Mucosa of rectum (tissue), 2 donors: ENCODE results near the gene ST8SIA3.

Source experiments
- H3K27ac ChIP-seq, 2 donors: one replicate each; pipeline ENCODE4 v1.7.0; 2013; ENCODE audit warnings: inconsistent platforms in 2 of 2, low read depth in 2 of 2, low read length in 2 of 2
- H3K27me3 ChIP-seq, 2 donors: one replicate each; pipeline ENCODE4 v1.7.0; 2013; ENCODE audit warnings: low read length in 2 of 2; ENCODE audit not compliant: control insufficient read depth in 2 of 2, insufficient read depth in 2 of 2
- H3K36me3 ChIP-seq, 2 donors: one replicate each; pipeline ENCODE4 v1.7.0; 2013; ENCODE audit warnings: low read length in 2 of 2; ENCODE audit not compliant: control insufficient read depth in 2 of 2, insufficient read depth in 2 of 2
- H3K4me1 ChIP-seq, 2 donors: one replicate each; pipeline ENCODE4 v1.7.0; 2013; ENCODE audit warnings: low read length in 2 of 2, mild to moderate bottlenecking in 1 of 2; ENCODE audit not compliant: control insufficient read depth in 2 of 2, insufficient read depth in 2 of 2
- H3K4me3 ChIP-seq, 2 donors: one replicate each; pipeline ENCODE4 v1.7.0; 2013; ENCODE audit warnings: low read length in 2 of 2
- H3K9ac ChIP-seq, 2 donors: one replicate each; pipeline ENCODE4 v1.7.0; 2013; ENCODE audit warnings: low read length in 2 of 2, low read depth in 1 of 2, mild to moderate bottlenecking in 1 of 2
- H3K9me3 ChIP-seq, 2 donors: one replicate each; pipeline ENCODE4 v1.7.0; 2013; ENCODE audit warnings: low read length in 2 of 2; ENCODE audit not compliant: control insufficient read depth in 2 of 2
- donor health status: healthy.
- donor health status: Normal muscosa, but diverticular disease.

The ST8SIA3 gene

DNA sequence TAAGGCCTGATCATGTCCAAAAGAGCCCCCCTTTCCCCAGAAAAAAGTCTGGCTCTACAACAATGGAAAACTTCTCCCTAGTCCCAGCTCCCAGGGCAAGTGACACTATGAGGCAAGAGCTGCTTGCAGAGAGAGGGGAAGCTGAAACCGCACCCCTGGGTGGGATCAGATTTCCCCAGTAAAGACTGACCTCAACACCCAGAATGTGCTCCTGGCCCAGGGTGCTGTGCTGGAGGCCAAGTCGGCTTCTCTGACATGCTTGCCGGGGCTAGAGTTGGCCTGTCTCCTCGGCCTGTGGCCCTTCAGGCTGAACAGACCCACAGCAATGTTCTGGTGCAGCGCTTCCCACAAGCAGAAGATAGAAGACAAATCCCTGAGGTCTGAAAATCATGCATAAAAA is 18.4 kb upstream of the ST8SIA3 start:
- no peaks in the 10 kb centered on the region for H3K4me1 ChIP-seq
- peaks cover 1 to 2% of the 10 kb centered on the region in 2 donors for H3K27me3 ChIP-seq
- H3K36me3 ChIP-seq, result no peaks in the 10 kb centered on the region
- H3K9me3 ChIP-seq, result no peaks in the 10 kb centered on the region
- H3K9ac ChIP-seq, result no peak overlapping the region
- H3K4me3 ChIP-seq, result no peak overlapping the region
- no peak overlapping the region for H3K27ac ChIP-seq

DNA sequence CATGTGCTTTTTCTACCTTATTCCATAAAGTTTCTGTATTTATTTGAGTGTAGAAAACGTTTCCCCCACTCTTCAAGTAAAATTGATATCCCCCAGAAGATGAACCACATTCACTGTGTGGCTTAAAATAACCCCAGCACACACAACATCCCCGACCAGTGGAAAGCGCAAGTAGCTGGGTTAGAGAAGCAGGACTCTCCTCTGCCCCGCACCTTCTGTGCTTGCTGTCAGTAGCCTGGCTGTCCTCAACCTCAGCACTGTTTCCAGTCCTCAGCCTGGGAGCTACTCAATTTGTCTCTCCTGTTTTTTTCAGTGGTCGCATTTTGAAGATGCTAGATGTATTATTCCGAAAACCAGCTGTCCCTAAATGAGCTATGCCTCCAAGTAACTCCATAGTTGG is 18.0 kb upstream of the ST8SIA3 start:
- H3K27me3 ChIP-seq, result peaks cover 0 to 1% of the 10 kb centered on the region in 2 donors
- H3K9ac ChIP-seq, result no peak overlapping the region
- no peaks in the 10 kb centered on the region for H3K4me1 ChIP-seq
- H3K9me3 ChIP-seq, result no peaks in the 10 kb centered on the region
- H3K27ac ChIP-seq, result no peak overlapping the region
- H3K36me3 ChIP-seq, result no peaks in the 10 kb centered on the region
- H3K4me3 ChIP-seq, result no peak overlapping the region

DNA sequence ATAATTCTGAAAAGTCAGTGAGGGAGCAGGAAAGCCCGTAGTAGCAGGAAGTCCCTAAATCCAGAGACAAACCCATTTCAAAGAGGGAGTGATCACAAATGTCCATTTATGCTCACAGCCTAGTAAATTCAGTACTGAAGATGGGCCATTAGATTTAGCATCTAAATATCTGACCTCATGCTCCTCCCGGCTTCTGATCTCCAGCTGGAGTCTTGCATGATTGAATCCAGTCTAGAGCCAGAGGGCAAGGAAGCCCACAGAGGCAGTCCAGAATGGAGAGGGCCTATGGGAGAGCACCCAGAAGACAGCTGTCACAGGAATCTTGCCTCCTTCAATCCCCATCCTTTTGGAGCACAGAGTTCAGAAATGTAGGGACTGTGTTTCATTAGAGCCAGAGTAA is 16.0 kb upstream of the ST8SIA3 start:
- Histone ChIP-seq H3K27me3 (peaks cover 0 to 1% of the 10 kb centered on the region in 2 donors), H3K9me3 (no peaks in the 10 kb centered on the region), H3K4me3 (no peak overlapping the region), H3K4me1 (no peaks in the 10 kb centered on the region), H3K27ac (no peak overlapping the region), H3K36me3 (no peaks in the 10 kb centered on the region), H3K9ac (no peak overlapping the region)

DNA sequence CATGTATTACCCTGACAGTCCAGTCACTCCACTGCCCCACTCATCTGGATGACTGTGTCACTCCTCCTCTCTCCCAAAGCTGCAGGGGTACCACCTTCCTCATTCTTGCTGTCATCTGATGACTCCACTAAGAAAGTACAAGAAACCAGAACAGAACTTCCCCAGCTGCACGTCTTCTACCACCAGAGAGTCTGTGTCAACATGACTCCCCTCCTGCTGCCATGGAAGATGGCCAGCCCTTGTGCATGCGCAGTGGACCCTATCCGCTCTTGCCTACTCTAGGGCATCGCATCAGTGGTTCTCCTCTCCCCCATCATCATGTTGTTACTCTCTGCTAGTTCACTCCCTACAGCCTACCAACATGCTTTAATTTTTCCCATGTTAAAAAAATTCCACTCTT is 14.5 kb upstream of the ST8SIA3 start:
- no peak overlapping the region for H3K27ac ChIP-seq
- H3K36me3 ChIP-seq, result no peaks in the 10 kb centered on the region
- H3K9me3 ChIP-seq, result no peaks in the 10 kb centered on the region
- no peak overlapping the region for H3K9ac ChIP-seq
- peaks cover 0 to 1% of the 10 kb centered on the region in 2 donors for H3K27me3 ChIP-seq
- no peaks in the 10 kb centered on the region for H3K4me1 ChIP-seq
- no peak overlapping the region for H3K4me3 ChIP-seq

DNA sequence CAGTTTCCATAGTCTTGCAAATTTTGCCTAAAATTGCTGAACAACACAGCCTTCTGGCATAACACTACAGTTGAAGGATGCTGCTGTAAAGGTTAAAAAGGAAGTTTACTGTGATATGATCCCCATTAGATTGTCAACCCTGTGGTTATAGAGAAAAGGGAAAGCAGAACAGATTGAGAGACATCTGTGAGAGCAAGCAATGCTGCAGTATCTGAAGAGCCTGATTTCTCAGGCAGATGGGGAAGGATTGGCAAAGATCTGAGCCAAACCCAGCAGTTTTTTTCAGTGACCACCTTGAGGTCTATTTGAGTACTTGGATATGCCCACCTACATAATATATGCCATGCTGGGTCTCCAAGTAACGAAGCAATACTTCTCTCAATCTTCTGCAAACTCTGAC is 8.5 kb upstream of the ST8SIA3 start:
- peaks cover 3% of the 10 kb centered on the region in 2 donors for H3K27me3 ChIP-seq
- no peaks in the 10 kb centered on the region for H3K36me3 ChIP-seq
- no peaks in the 10 kb centered on the region for H3K4me1 ChIP-seq
- H3K4me3 ChIP-seq, result no peak overlapping the region
- H3K9ac ChIP-seq, result no peak overlapping the region
- H3K9me3 ChIP-seq, result no peaks in the 10 kb centered on the region
- no peak overlapping the region for H3K27ac ChIP-seq

DNA sequence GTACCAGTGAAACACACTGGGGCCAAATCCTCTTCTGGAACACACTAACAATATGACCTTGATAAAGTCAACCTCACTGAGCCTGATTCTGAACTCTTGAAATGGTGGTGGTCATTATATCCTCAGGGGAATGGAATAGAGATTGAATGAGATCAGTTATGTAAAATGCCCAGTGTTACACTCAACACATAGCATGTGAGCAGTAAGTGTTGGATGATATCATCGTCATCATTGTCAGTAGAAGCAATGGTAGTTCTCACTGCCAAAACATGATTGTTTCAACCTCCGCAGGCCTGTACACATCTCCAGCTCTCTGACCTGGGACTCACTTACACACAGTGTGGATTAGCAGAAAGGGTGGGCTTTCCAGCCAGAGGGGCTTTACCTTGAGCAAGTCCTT is 5.5 kb upstream of the ST8SIA3 start:
- Histone ChIP-seq H3K9me3 (no peaks in the 10 kb centered on the region), H3K4me3 (no peak overlapping the region), H3K36me3 (no peaks in the 10 kb centered on the region), H3K27me3 (peaks cover 9 to 11% of the 10 kb centered on the region in 2 donors), H3K9ac (no peak overlapping the region), H3K27ac (no peak overlapping the region), H3K4me1 (no peaks in the 10 kb centered on the region)

DNA sequence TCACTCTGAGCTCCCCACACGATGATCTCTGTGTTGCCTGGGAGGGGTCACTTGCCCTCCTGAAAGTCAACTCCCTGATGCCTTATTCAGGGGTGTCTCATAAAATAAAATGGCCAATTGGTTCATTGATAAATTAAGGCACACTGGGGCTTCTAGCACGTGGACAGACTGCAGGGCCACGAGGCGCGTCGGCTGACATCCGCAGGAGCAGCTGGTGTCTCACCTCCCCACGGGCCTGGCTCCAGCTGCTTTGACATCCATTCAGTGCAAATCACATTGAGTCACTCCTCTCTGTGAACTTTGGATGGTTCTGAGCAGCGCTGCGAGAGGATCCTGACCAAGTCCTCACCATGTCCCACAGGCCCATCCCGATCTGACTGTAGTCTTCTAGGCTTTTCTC is 4.6 kb upstream of the ST8SIA3 start:
- Histone ChIP-seq H3K4me1 (no peaks in the 10 kb centered on the region), H3K27me3 (peaks cover 9 to 12% of the 10 kb centered on the region in 2 donors), H3K36me3 (no peaks in the 10 kb centered on the region), H3K9me3 (no peaks in the 10 kb centered on the region), H3K9ac (no peak overlapping the region), H3K27ac (no peak overlapping the region), H3K4me3 (no peak overlapping the region)

DNA sequence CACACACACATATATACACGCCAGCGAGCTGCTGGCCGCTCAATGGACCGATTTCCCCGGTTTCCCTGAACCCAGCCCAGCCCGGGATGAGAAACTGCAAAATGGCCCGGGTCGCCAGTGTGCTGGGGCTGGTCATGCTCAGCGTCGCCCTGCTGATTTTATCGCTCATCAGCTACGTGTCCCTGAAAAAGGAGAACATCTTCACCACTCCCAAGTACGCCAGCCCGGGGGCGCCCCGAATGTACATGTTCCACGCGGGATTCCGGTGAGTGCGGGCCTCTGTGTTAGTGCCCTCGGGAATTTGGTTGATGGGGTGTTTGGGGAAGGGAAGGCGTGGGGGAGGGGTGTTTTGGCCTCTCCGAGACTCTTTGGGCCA is 392 bp downstream of the ST8SIA3 start:
- Histone ChIP-seq H3K27me3 (peaks cover 10 to 16% of the 10 kb centered on the region in 2 donors), H3K4me1 (no peaks in the 10 kb centered on the region), H3K27ac (no peak overlapping the region), H3K4me3 (no peak overlapping the region), H3K9me3 (no peaks in the 10 kb centered on the region), H3K36me3 (no peaks in the 10 kb centered on the region), H3K9ac (no peak overlapping the region)

DNA sequence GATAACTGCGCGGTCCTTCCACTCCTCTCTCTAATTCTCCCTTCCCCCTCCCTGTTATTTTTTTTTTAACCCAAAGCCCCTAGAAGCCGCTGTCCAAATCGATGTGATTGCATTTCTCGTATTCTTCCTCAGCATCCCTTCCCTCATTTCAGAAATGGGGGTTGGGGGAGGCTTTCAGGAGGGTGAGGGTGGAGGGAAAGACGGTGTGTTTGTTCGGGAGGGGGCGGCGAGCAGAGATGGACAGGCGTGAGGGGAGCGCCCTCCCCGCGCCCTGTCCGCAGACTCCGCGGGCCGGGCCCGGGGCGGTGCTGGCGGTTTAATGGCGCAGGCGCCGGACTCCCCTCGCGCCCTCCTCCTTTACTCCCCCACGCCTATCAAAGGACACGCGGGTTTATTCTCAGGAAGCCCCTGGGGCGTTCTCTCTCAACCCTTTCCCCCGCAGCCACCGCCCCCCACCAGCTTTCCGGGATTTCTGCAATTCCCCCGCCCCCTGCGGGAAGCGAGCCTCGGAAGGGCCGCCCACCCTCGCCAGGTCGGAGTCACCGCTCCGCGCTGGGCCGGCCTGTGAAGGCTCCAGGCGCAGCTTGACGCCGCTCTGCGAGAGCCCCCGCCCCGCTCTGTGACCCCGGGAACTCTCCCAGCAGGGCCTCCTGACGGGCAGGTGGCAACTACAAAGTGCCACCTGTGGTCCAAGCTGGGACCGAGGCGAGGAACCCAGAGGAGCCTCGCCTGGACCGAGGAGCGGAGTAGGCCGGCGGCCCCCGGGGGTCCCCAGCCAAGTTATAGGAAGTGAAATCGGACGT is 981 bp downstream of the ST8SIA3 start:
- H3K36me3 ChIP-seq, result no peaks in the 10 kb centered on the region
- no peak overlapping the region for H3K9ac ChIP-seq
- no peak overlapping the region for H3K27ac ChIP-seq
- H3K27me3 ChIP-seq, result peaks cover 10 to 13% of the 10 kb centered on the region in 2 donors
- H3K4me3 ChIP-seq, result no peak overlapping the region
- H3K9me3 ChIP-seq, result no peaks in the 10 kb centered on the region
- no peaks in the 10 kb centered on the region for H3K4me1 ChIP-seq

DNA sequence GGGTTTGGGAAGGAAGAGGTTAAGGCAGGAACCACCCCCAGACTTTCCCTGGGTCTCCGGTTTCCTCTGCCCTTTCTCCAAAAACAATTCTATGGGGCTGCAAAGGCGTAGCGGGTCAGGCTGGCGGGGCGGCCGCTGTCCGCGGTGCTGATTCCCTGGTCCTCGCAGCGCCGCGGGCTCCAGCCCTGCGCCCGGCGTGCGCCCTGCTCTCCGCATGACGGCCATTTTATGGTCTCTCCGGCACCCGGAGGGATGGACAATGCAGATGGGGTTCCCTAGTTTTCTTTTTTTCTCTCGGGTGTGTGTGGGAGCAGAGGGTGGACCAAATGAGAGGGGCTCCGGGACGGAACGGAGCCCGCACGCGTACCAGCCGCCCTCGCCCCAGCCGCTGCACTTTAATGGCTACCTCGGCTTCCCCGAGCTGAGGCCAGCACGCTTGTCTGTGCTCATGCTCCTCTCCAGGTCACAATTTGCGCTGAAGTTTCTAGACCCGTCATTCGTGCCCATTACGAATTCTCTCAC is 1.6 kb downstream of the ST8SIA3 start:
- H3K4me1 ChIP-seq, result no peaks in the 10 kb centered on the region
- no peak overlapping the region for H3K9ac ChIP-seq
- H3K4me3 ChIP-seq, result no peak overlapping the region
- no peak overlapping the region for H3K27ac ChIP-seq
- no peaks in the 10 kb centered on the region for H3K9me3 ChIP-seq
- H3K27me3 ChIP-seq, result peaks cover 10 to 13% of the 10 kb centered on the region in 2 donors
- H3K36me3 ChIP-seq, result no peaks in the 10 kb centered on the region
